HepG2 (cell line): Measurements from ENCODE around the gene PCYT2. TPM values are rescaled to one million over a fixed set of nuclear protein-coding genes. Genes with fewer than 3 reads are reported as not detected.

ENCODE experiments used
- FUBP1 ChIP-seq: sonication (generic); formaldehyde crosslinking; IDR thresholded peaks from 2 replicates; pipeline ENCODE4 v1.5.1; 2020; ENCODE audit warnings: missing genetic modification reagents, mild to moderate bottlenecking, borderline replicate concordance
- SMARCE1 ChIP-seq: fragments of 450-650 bp; IDR thresholded peaks from 2 replicates; pipeline ENCODE4 v1.6.1; 2017; ENCODE audit warnings: borderline replicate concordance
- TMF1 ChIP-seq: sonication (generic); formaldehyde crosslinking; IDR thresholded peaks from 2 replicates; pipeline ENCODE4 v1.8.1; 2022; ENCODE audit warnings: low read depth, missing genetic modification reagents
- ZNF770 ChIP-seq: sonication (generic); formaldehyde crosslinking; IDR thresholded peaks from 2 replicates; pipeline ENCODE4 v1.5.0; 2020; ENCODE audit warnings: mild to moderate bottlenecking, missing genetic modification reagents
- ZNF83 ChIP-seq: sonication (generic); formaldehyde crosslinking; IDR thresholded peaks from 2 replicates; pipeline ENCODE4 v1.4.0; 2020; ENCODE audit warnings: missing genetic modification reagents, mild to moderate bottlenecking, borderline replicate concordance
- polyA plus RNA-seq, 8 experiments: library from polyadenylated mRNA; depleted of rRNA in 3 of 8; stranded (reverse) in 7 of 8; unstranded in 1 of 8; fragments of >200 nt; fragmentation: Illumina TruSeq in 4 of 8; extraction: Trizol in 4 of 8; gene quantifications; 2 replicates each; pipeline versions ENCODE4 v1.2.1 to v1.2.3, GENCODE V29; 2011 to 2016; ENCODE audit warnings: low read depth in 4 of 8, missing spikeins in 1 of 8, mixed read lengths in 1 of 8; ENCODE audit not compliant: insufficient read depth in 1 of 8
- total RNA-seq, 5 experiments: library from RNA; depleted of rRNA; stranded (reverse); fragments of >200 nt; fragmentation: Illumina TruSeq; extraction: Trizol; gene quantifications; 2 replicates each; pipeline ENCODE4 v1.2.3, GENCODE V29; 2016; ENCODE audit warnings: low read depth in 1 of 5

The PCYT2 gene
- total and polyA plus RNA-seq, 2 of the 13 experiments (the other 11 are each of a cell fraction or from before 2014, with no cell fraction given): 147 to 297 TPM

- TF ChIP-seq FUBP1 (CRISPR knock-in tag) (peak; percentile 90; the same call in 1 of the 2 replicates), ZNF83 (CRISPR knock-in tag) (no peak), TMF1 (CRISPR knock-in tag) (peak; percentile 36; the same call in 1 of the 2 replicates), SMARCE1 (no peak), ZNF770 (CRISPR knock-in tag) (peak; percentile 25; the same call in 1 of the 2 replicates)
Observed at GRCh38 chr17:81902023-81902652, 9.1 kb downstream of the PCYT2 start, which contains the start of gene NPB (continued).
